Measurements from ENCODE around the gene NKIRAS1.

Gene NKIRAS1

DNA sequence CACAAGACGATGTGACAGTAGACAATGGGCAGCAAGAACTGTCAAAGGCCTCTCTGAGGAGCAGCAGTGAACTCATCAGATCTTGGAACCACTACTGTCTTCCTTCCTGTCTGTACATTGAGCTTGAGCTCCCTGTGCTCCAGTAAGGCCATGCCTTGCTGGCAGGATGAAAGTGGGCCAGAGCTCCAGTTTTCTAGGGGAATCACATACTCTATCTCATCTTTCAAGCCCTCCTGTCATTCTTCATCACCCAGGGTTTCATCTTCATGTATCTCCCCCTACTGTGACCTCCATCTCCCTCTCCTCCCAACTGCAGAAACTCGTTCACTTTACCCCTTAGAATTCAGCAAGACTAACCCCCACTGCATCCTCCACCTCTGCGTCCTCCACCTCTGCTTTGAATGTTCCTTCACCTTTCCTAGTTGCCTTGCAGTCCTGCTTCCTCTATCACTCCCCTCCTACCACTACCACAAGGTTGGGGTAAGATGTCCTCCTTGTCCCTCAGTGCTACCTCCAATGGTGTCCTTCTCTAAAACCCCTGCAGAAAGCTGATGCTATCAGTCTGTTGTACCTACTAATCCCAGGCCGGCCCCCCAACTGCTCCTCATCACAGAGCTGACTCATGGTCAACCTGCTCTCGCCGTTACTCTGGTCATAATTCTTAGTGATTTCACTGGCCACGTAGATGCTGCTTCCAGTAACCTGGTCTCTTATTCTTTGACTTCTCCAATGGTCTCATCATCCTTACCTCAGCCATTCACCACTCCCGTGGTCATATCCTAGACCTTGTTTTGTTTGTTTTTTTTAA, 22.3 kb downstream of the NKIRAS1 start:
- no peak overlapping the region for H3K4me3 ChIP-seq (ENCODE audit: control insufficient read depth, low read depth, low read length)
- no peak for DNase-seq (ENCODE audit: low read depth)
- no peak for TF ChIP-seq CTCF (IDR thresholded peaks at IDR 0.05; ENCODE audit: control insufficient read depth, insufficient read depth, low read depth, low read length, missing control alignments)

DNA sequence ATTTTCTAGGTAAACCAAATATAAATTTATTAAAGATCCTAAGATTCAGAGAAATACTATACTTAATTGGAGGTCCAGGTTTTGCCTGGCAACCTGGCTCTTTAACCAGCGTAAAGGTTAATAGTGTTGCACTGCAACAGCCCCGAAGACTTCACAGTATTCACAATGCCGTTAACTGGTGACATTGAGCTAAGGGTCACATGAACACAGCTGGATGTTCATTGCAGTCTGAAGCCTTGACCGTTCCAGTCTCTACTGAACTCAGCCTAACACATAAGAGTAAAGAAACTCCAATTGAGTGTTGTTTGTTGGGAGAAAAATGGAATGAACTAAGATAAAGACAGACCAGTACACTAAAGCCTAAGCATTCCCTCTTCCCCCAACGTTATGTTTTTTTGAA, 26.8 kb downstream of the NKIRAS1 start:
- TF ChIP-seq CTCF (IDR thresholded peaks at IDR 0.05; ENCODE audit: control insufficient read depth, insufficient read depth, low read depth, low read length, missing control alignments) = no peak
- no peak overlapping the region for H3K4me3 ChIP-seq (ENCODE audit: control insufficient read depth, low read depth, low read length)
- no peak for DNase-seq (ENCODE audit: low read depth)

DNA sequence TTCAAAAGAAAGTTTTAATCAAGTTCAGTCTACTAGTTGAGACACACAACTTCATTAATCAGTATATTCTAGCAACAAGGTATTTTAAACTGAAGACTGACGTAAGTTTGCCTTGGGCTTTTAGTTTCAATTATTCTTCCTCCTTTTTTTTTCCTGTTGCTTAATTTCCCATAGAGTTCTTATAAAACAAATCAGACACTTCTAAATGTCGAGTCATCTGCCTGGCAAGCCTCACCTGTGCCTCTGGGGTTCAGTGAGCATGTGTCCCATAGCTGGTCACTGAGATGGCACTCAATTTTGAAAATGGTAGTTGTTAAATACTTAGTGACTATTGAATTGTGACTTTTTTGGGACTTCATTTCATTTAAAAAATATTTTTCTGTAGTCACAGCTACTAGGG, 27.4 kb downstream of the NKIRAS1 start:
- no peak overlapping the region for H3K4me3 ChIP-seq (ENCODE audit: control insufficient read depth, low read depth, low read length)
- TF ChIP-seq CTCF (IDR thresholded peaks at IDR 0.05; ENCODE audit: control insufficient read depth, insufficient read depth, low read depth, low read length, missing control alignments) = no peak

DNA sequence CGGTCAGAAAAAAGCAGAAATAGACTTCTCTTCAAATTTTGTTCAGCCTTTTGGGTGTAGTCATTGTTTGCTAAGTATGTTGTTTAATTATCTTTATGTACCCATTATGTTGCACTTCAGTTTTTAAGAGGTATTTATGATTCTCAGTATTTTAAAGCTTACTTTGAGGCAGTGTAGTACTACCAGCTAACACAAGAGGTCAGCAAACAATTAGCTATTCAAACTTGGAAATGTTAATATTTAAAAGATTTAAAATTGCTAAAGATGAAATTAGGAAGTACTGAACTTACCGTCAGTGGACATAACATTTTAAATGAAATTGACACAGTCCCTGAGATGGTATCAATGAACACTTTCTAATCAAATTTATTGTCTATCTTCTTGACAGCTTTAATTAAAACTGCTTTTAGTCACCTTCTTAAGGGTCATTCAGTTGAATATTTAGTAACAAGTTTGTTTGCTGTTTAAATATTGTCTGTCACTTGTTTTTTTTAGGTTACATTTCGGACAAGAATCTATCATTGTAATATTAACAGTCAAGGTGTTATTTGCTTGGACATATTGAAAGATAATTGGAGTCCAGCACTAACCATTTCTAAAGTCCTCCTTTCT, 28.1 kb downstream of the NKIRAS1 start:
- DNase-seq (ENCODE audit: low read depth) = no peak
- no peak overlapping the region for H3K4me3 ChIP-seq (ENCODE audit: control insufficient read depth, low read depth, low read length)
- TF ChIP-seq CTCF (IDR thresholded peaks at IDR 0.05; ENCODE audit: control insufficient read depth, insufficient read depth, low read depth, low read length, missing control alignments) = peak; percentile 65

More for the DNA sequence above, 27.4 kb downstream of the NKIRAS1 start:
- no peak for DNase-seq (ENCODE audit: low read depth)

DNA sequence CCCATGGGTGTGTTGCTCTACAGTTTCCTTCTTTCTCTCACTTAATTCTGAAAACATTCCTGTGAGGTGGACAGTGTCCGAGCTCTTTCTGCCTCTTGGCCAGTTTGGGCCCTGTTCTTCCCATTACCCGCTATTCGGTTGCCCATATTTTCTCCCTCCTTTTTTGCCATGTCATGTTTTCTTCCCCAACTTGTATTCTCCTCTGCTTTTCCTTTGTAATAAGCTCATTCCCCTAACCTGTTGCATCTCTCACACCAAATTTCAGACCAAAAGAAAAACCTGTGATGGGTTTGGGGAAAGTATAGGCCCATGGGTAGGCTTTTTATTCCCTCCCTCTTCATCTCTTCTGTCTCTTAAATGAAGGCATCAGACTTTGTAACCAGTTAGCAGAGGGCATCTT, 30.5 kb downstream of the NKIRAS1 start:
- TF ChIP-seq CTCF (IDR thresholded peaks at IDR 0.05; ENCODE audit: control insufficient read depth, insufficient read depth, low read depth, low read length, missing control alignments) = no peak
- no peak for DNase-seq (ENCODE audit: low read depth)

DNA sequence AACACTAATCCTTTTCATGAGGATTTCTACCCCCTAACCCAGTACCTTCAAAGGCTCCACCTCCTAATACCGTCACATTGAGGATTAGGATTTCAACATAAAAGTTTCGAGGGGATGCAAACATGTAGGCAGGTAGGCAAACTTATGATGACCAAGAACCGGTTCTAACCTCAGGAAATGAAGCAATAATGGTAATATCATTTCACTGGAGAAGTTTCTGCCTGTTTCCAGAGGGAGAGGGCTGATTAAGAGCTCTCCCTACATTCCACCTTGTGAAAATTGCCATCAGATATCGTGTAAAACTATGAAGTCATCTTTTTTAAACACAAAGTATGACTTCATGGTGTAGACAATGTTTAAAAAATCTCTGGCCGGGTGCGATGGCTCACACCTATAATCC, 31.6 kb downstream of the NKIRAS1 start:
- TF ChIP-seq CTCF (IDR thresholded peaks at IDR 0.05; ENCODE audit: control insufficient read depth, insufficient read depth, low read depth, low read length, missing control alignments) = no peak
- H3K4me3 ChIP-seq (ENCODE audit: control insufficient read depth, low read depth, low read length) = no peak overlapping the region
- no peak for DNase-seq (ENCODE audit: low read depth)

More for the DNA sequence above, 30.5 kb downstream of the NKIRAS1 start:
- no peak overlapping the region for H3K4me3 ChIP-seq (ENCODE audit: control insufficient read depth, low read depth, low read length)
